Activated CD4-positive, alpha-beta T cell treated with anti-CD3 and anti-CD28 coated beads, Interleukin-2, Interleukin-4, amounts not matched to agents 100 ng/mL and 50 ng/mL, durations not matched to agents 16 hours and 8 hours (primary cell): ENCODE data around the gene CHMP2A.
A peak's percentile ranks its signal among the peaks of the same experiment; 100 is the strongest.

Experiments used
- DNase-seq: peaks from one replicate; pipeline ENCODE4 v3.0.0-alpha.2; 2020; ENCODE audit warnings: low spot score

CHMP2A gene

GRCh38 chr19:58569943-58570670 lies 15.2 kb upstream of the CHMP2A start:
- no peak for DNase-seq

- DNase-seq = no peak
These were observed 14.5 kb upstream of the CHMP2A start for GRCh38 chr19:58569191-58569942.

GRCh38 chr19:58568453-58569130 lies 13.7 kb upstream of the CHMP2A start:
- DNase-seq = no peak

- no peak for DNase-seq
These were observed 12.1 kb upstream of the CHMP2A start for GRCh38 chr19:58566989-58567388.

GRCh38 chr19:58563823-58564222 lies 8.9 kb upstream of the CHMP2A start:
- DNase-seq = no peak

GRCh38 chr19:58563034-58563573 lies 8.2 kb upstream of the CHMP2A start:
- no peak for DNase-seq

GRCh38 chr19:58562122-58563033 lies 7.5 kb upstream of the CHMP2A start:
- DNase-seq = peak; percentile 51

- no peak for DNase-seq
These were observed 6.6 kb upstream of the CHMP2A start for GRCh38 chr19:58561373-58562121.

GRCh38 chr19:58560921-58561320 lies 6.0 kb upstream of the CHMP2A start:
- no peak for DNase-seq

GRCh38 chr19:58560007-58560887 lies 5.3 kb upstream of the CHMP2A start:
- no peak for DNase-seq

- DNase-seq = peak; percentile 92
These were observed 4.5 kb upstream of the CHMP2A start for GRCh38 chr19:58559275-58560006.

GRCh38 chr19:58558623-58559274 lies 3.8 kb upstream of the CHMP2A start:
- DNase-seq = peak; percentile 100

GRCh38 chr19:58558066-58558622 lies 3.2 kb upstream of the CHMP2A start, which contains the start of gene UBE2M:
Gene UBE2M, minus strand, starts transcription at chr19:58558611. Its CDS starts 230 bp downstream, at chr19:58558381.
- DNase-seq = no peak

- DNase-seq = no peak
These were observed 2.5 kb upstream of the CHMP2A start for GRCh38 chr19:58557221-58558065.

- no peak for DNase-seq
These were observed 1.8 kb upstream of the CHMP2A start for GRCh38 chr19:58556622-58557220.

GRCh38 chr19:58555920-58556621 lies 1.2 kb upstream of the CHMP2A start:
- DNase-seq = no peak
